Measurements from ENCODE around the gene ACAD8.

ACAD8 gene

DNA sequence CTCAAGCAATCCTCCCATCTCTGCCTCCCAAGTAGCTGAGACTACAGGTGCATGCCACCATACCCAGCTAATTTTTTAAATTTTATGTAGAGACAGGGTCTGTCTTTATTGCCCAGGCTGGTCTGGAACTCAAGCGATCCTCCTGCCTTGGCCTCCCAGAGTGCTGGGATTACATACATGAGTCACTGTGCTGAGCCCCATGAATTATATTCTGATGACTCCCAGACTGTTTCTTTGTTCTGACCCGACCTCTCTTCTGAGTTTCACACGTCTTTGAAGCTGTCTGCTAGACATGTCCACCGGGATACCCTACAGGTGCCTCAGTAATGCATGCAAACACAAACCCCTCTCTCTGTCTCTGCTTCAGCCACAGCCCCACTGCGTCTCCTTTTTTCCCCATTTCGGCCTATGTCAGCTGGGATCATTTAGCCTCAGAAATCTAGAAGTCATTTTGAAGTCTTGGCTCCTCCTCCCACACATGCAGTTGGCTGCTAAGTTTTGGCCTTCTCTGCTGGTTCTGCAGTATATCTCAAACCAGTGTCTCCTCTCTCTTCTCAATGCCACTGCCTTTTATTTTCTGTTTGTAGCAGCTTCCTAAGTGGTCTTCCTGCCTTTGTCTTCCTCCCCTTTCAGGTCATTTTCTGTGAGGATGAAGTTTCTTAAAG lies 24.1 kb upstream of the ACAD8 start:
- no peak for DNase-seq (ENCODE audit: low read depth in 1 of 2, low spot score in 1 of 2)
- TF ChIP-seq JUND (IDR thresholded peaks at IDR 0.05; ENCODE audit: low read depth) = no peak
- in situ Hi-C loops (cut with HindIII; ENCODE audit: low pct_unique_long_range_greater_than_20kb, low sequenced_read_pairs) = no loop called here

DNA sequence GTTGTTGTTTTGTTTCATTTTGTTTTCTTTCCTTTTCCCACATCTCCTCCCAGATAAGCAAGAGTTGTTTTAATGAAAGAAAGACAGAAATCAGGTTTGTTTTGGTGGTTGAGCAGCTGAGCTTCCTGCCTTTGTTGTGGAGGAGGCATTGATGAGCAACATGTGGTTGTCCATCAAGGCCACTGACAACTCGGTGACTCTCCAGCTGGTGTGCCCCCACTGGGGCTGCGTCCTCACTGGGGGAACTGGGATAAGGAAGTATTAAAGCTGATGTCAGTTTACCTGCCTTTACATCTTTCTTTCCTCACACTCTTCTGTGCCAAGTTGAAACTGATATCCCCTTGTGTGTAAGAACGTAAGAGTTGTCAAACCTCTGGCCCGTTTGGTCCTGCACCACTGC lies 23.0 kb upstream of the ACAD8 start:
- in situ Hi-C loops (cut with HindIII; ENCODE audit: low pct_unique_long_range_greater_than_20kb, low sequenced_read_pairs) = no loop called here
- no peak for TF ChIP-seq JUND (IDR thresholded peaks at IDR 0.05; ENCODE audit: low read depth)
- no peak for DNase-seq (ENCODE audit: low read depth in 1 of 2, low spot score in 1 of 2)

GRCh38 chr11:134231958-134232659 lies 21.3 kb upstream of the ACAD8 start:
- in situ Hi-C loops (cut with HindIII; ENCODE audit: low pct_unique_long_range_greater_than_20kb, low sequenced_read_pairs) = no loop called here
- no peak for TF ChIP-seq JUND (IDR thresholded peaks at IDR 0.05; ENCODE audit: low read depth)
- DNase-seq (ENCODE audit: low read depth in 1 of 2, low spot score in 1 of 2) = no peak

DNA sequence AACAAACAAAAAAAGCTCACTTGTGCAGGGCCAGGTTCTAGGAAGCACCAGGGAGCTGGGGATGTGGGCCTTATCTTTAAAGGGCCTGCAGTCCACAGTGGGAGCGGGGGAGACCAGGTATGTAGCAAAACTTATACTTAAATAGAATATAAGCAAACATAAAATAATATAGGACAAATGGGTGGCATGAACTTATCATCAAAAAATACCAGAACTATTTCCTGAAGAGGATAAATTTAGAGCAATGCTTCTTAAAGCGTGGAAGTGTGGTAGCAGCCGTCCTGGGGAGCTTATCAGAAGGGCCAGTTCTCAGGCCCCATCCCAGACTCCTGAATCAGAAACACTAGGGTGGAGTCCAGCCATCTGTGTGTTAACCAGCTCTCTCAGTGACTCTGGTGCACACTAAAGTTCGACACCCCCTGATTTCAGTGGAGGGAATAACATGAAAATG lies 19.6 kb upstream of the ACAD8 start:
- in situ Hi-C loops (cut with HindIII; ENCODE audit: low pct_unique_long_range_greater_than_20kb, low sequenced_read_pairs) = no loop called here
- no peak for TF ChIP-seq JUND (IDR thresholded peaks at IDR 0.05; ENCODE audit: low read depth)
- no peak for DNase-seq (ENCODE audit: low read depth in 1 of 2, low spot score in 1 of 2)

- DNase-seq (ENCODE audit: low read depth in 1 of 2, low spot score in 1 of 2) = no peak
- in situ Hi-C loops (cut with HindIII; ENCODE audit: low pct_unique_long_range_greater_than_20kb, low sequenced_read_pairs) = no loop called here
These were observed 18.0 kb upstream of the ACAD8 start for GRCh38 chr11:134235399-134235798.

GRCh38 chr11:134236834-134237556 lies 16.4 kb upstream of the ACAD8 start:
- DNase-seq (ENCODE audit: low read depth in 1 of 2, low spot score in 1 of 2) = no peak
- in situ Hi-C loops (cut with HindIII; ENCODE audit: low pct_unique_long_range_greater_than_20kb, low sequenced_read_pairs) = no loop called here
- TF ChIP-seq JUND (IDR thresholded peaks at IDR 0.05; ENCODE audit: low read depth) = no peak

More at GRCh38 chr11:134235399-134235798, 18.0 kb upstream of the ACAD8 start:
- no peak for TF ChIP-seq JUND (IDR thresholded peaks at IDR 0.05; ENCODE audit: low read depth)

GRCh38 chr11:134237557-134237922 lies 15.8 kb upstream of the ACAD8 start:
- DNase-seq (ENCODE audit: low read depth in 1 of 2, low spot score in 1 of 2) = no peak
- no peak for TF ChIP-seq JUND (IDR thresholded peaks at IDR 0.05; ENCODE audit: low read depth)
- in situ Hi-C loops (cut with HindIII; ENCODE audit: low pct_unique_long_range_greater_than_20kb, low sequenced_read_pairs) = no loop called here

- in situ Hi-C loops (cut with HindIII; ENCODE audit: low pct_unique_long_range_greater_than_20kb, low sequenced_read_pairs) = no loop called here
- TF ChIP-seq JUND (IDR thresholded peaks at IDR 0.05; ENCODE audit: low read depth) = no peak
- DNase-seq (ENCODE audit: low read depth in 1 of 2, low spot score in 1 of 2) = no peak
These were observed 14.4 kb upstream of the ACAD8 start for GRCh38 chr11:134238956-134239355.

DNA sequence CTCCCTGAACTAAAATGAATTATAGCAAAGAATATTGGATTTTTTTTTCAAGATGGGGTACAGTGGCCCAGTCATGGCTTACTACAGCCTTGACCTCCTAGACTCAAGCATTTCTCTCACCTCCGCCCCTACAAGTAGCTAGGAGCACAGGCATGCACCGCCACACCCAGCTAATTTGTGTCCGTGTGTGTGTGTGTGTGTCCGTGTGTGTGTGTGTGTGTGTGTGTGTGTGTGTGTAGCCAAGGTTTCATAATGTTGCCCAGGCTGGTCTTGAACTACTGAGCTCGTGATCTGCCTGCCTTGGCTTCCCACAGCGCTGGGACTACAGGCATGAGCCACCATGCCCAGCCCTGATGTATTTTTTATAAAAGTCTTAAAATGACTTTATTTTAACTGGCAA lies 12.8 kb upstream of the ACAD8 start:
- no peak for DNase-seq (ENCODE audit: low read depth in 1 of 2, low spot score in 1 of 2)
- in situ Hi-C loops (cut with HindIII; ENCODE audit: low pct_unique_long_range_greater_than_20kb, low sequenced_read_pairs) = no loop called here
- TF ChIP-seq JUND (IDR thresholded peaks at IDR 0.05; ENCODE audit: low read depth) = no peak

- no peak for DNase-seq (ENCODE audit: low read depth in 1 of 2, low spot score in 1 of 2)
- TF ChIP-seq JUND (IDR thresholded peaks at IDR 0.05; ENCODE audit: low read depth) = no peak
- in situ Hi-C loops (cut with HindIII; ENCODE audit: low pct_unique_long_range_greater_than_20kb, low sequenced_read_pairs) = no loop called here
These were observed 11.0 kb upstream of the ACAD8 start for GRCh38 chr11:134242376-134242775.

- no peak for DNase-seq (ENCODE audit: low read depth in 1 of 2, low spot score in 1 of 2)
- in situ Hi-C loops (cut with HindIII; ENCODE audit: low pct_unique_long_range_greater_than_20kb, low sequenced_read_pairs) = no loop called here
- no peak for TF ChIP-seq JUND (IDR thresholded peaks at IDR 0.05; ENCODE audit: low read depth)
These were observed 9.5 kb upstream of the ACAD8 start for GRCh38 chr11:134243913-134244312.

GRCh38 chr11:134244593-134244992 lies 8.8 kb upstream of the ACAD8 start:
- DNase-seq (ENCODE audit: low read depth in 1 of 2, low spot score in 1 of 2) = peak; percentile 72 to 82
- no peak for TF ChIP-seq JUND (IDR thresholded peaks at IDR 0.05; ENCODE audit: low read depth)
- in situ Hi-C loops (cut with HindIII; ENCODE audit: low pct_unique_long_range_greater_than_20kb, low sequenced_read_pairs) = no loop called here

GRCh38 chr11:134245434-134245833 lies 7.9 kb upstream of the ACAD8 start:
- in situ Hi-C loops (cut with HindIII; ENCODE audit: low pct_unique_long_range_greater_than_20kb, low sequenced_read_pairs) = no loop called here
- no peak for DNase-seq (ENCODE audit: low read depth in 1 of 2, low spot score in 1 of 2)
- no peak for TF ChIP-seq JUND (IDR thresholded peaks at IDR 0.05; ENCODE audit: low read depth)

Measured in T47D (cell line).